GM21390 (cell line): ENCODE results near the gene PRKAG1.

Source experiments
- ATAC-seq: cut with Tn5 transposase; IDR thresholded peaks from one replicate; pipeline ENCODE4 v1.9.1; 2021; ENCODE audit not compliant: unreplicated experiment

Gene PRKAG1

GRCh38 chr12:48969833-48970701, 48.5 kb downstream of the PRKAG1 start:
- ATAC-seq, result no peak

GRCh38 chr12:48969160-48969771, 49.3 kb downstream of the PRKAG1 start:
- ATAC-seq, result no peak

GRCh38 chr12:48968467-48968866, 50.1 kb downstream of the PRKAG1 start:
- no peak for ATAC-seq

GRCh38 chr12:48967991-48968390, 50.6 kb downstream of the PRKAG1 start:
- no peak for ATAC-seq

DNA sequence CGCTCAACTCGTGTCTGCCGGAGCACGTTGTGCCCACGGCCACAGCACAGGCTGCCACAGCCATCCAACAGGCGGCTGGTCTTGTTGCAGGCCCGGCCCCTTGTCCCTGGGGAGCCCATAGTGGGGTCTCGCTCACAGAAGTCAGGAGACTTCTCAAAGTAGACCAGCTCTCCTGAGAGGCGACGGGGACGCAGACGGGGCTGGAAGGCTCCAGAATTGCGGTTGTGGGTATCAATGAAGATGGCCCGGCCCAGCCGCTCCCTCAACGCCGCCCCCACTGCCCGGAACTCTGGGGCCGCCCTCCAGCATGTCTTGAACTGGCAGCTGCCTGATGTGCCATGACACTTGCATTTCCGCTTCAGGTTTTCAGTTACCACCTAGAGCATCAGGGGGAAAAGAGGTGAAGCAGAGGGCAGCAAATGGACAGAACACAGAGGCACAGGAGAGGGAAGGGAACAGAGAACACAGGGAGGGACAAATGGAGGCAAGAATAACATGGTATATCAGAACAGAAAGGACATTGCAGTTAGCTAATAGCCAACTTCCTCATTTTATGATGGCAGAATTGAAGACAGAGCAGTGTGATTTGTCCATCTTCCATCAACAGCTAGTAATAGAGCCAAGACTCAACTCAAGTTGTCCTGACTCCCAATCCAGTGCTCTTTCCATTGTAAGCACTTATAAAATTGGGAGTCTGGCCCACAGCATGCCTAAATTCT, 52.2 kb downstream of the PRKAG1 start:
- ATAC-seq, result no peak

DNA sequence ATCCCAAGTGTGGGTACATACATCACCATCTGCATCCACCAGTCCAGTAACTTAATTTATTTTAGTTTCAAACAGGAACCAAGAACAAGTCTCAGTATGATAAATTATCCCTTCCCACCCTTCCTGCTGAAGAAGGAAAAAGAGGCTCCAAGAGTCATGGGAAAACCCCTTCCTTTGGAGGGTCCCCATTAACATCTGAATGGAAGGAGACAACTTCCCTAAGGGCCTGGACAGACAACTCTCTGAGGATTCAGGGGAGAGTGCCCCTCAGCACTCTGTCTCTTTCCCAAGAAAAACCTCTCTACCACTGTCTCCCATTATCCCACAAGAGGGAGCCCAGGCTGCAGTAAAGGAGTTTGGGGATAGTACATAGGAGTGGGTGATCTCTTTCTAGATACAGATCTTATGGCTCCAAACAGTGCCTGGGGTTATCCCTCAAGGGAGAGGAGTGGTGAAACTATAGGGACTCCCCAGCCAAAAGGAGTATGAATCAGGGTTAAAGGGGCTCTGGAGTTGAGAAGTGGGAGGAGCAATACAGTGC, 53.2 kb downstream of the PRKAG1 start:
- ATAC-seq, result no peak

GRCh38 chr12:48961801-48962200, 56.8 kb downstream of the PRKAG1 start:
- ATAC-seq, result no peak

DNA sequence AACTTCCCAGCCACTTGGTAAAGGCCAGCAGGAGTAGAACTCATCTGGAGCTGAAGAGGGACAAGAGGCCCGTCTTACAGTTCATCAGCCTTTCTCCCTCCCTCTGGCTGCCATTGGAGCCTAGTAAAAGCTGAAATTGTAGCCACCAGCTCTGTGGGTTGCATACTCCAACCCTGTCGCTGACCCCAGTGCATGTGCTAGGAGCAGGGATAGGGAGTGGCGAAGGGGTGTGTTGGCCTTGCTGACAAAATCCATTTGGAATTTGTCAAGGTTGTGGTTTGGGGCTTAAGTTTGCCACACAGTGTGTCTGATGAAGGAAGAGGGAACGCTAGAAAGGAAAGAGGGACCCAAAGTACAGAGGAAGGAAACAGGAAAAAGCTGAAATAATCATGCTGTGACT, 57.2 kb downstream of the PRKAG1 start:
- ATAC-seq, result no peak

GRCh38 chr12:48960834-48961233, 57.7 kb downstream of the PRKAG1 start:
- no peak for ATAC-seq

DNA sequence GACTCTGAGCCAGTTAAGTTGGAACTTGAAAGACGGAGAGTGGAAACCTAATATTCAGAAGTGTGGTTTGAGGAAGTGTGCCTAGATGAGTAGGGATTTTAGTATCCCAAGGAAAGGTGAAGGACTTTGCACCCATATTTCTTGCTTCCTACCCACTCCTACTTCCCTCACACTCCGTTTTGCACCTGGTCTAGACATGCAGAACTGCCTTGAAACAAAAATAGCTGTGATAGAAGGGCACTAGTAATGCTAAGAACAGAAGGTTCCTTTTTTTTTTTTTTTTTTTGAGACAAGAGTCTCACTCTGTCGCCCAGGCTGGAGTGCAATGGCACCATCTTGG, 60.6 kb downstream of the PRKAG1 start:
- ATAC-seq, result no peak

- ATAC-seq, result peak; percentile 88
Observed at GRCh38 chr12:48957141-48958048, 61.2 kb downstream of the PRKAG1 start, which contains the start of gene ARF3. Gene ARF3 (minus strand): TSS chr12:48957487. CDS start chr12:48941095, 16,392 bp downstream.

DNA sequence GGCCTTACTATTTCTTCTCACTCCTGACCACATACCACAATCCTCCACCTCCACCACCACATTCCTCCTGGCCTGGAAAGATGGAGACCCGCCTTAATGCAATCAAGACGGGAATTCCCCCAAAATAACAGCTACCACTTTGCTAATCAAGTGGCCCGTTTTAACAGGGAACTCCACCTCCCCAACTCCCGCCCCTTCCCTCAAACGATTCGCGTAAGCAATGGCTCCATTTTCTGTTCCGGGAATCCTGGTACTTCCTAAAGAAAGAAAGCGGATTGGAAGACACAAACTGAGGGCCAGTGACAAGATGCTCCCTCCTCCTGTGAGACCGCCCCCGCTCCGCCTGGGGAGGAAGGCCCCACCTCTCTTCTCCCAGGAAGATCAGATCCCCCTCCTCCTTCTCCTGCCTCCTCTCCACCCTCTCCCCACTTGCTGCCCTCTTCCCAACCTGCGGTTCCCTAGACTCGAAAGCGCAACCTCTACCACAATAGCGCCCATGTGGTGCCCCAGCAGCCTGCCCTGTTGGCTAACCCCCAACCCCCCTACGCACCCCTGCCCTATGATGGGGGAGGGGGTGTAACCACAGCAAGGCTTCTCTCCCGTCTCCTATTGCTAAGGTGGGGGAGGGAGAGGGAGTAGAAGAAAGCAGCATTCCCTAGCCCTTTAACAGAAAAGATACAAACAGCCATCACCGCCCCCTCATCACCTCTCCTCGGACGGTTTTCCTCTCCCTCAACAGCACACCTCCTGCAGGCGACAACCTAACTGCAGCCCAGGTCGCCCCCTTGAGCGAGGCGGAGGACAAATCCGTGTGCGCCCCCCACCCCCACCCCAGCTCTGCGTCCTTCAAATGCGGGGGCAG, 62.1 kb downstream of the PRKAG1 start:
- ATAC-seq, result peak; percentile 15

DNA sequence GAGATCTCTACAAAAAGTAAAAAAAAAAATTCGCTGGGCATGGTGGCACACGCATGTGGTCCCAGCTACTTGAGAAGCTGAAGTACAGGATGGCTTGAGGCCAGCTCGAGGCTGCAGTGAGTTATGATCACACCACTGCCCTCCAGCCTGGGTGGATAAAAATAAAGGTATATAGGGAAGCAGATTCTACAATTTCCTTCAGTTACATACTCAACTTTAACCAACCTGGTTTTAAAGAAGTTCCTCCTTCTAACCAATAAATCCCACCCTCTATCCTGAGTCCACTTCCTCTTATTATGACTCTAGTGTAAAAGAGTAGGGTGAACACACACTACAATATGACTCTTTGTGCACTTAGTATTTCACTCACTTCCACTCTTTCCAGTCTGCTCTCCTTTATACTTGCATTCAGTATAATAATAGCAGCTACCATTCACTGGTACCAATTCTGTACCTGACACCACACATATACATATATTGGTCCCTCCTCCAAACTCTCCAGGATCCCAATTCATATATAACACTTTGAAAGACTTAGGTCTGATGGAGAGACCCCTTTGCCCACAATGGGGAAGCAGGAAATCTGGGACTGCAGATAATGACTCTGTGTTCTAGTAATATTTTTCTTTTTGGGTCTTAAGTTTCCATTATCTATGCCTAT, 63.6 kb downstream of the PRKAG1 start:
- ATAC-seq, result no peak

DNA sequence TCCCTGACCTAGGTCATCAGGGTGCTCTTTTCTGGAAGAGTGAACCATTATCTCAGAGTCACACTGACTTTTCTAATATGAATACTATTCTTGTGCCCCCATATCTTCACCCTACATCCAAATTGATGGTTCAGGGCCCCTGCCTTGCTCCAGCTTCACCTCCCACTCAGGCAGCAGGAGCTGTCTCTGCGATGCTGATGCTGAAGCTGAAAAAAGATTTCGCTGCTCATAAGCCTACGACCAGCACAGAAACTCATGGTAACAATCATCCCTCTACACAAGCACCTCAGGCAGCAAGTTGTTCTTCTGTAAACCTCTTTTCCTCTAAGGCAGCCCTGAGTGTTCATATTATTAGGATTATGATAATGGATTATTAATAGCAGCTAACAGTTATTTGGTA, 64.5 kb downstream of the PRKAG1 start:
- ATAC-seq, result no peak

DNA sequence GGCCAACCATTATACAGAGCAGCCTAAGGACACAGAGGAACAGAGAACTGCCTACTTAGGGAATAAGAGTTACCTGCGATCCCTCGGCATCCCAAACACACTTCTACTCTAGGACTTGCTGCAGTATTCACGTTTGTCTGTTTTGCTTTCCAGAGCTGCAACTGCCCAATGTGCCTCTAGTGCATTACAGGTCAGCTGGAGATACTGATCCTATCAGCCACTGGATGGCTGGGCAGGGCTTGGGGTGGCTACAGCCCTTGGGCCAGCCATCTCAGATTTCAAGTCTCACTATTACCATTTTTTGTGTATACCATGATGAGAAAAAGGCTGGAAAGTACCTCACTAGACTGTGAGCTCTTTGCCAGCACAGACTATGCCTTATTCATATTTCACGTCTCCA, 65.9 kb downstream of the PRKAG1 start:
- no peak for ATAC-seq
